Neural progenitor cell (in vitro differentiated cells): ENCODE results near the gene BMPER.
A peak's percentile ranks its signal among the peaks of the same experiment; 100 is the strongest.

Experiments used
- EZH2 ChIP-seq: fragments of 200-600 bp; sonication (generic); IDR thresholded peaks from 2 replicates; pipeline ENCODE4 v1.6.1; 2017; ENCODE audit warnings: antibody characterized with exemption, mild to moderate bottlenecking, moderate library complexity
- EZH2phosphoT487 ChIP-seq: fragments of 200-600 bp; sonication (generic); IDR thresholded peaks from 2 replicates; pipeline ENCODE4 v1.6.1; 2017; ENCODE audit warnings: antibody characterized with exemption
- TF ChIP-seq, protein P1 (sequence below): fragments of 200-600 bp; sonication (generic); IDR thresholded peaks from 2 replicates; pipeline ENCODE4 v1.5.1; 2017; ENCODE audit warnings: antibody characterized with exemption, mild to moderate bottlenecking

GRCh38 chr7:33932832-33933468 lies 27.6 kb downstream of the BMPER start:
- TF ChIP-seq EZH2 (no peak), EZH2phosphoT487 (no peak)
- TF ChIP-seq, protein P1, sequence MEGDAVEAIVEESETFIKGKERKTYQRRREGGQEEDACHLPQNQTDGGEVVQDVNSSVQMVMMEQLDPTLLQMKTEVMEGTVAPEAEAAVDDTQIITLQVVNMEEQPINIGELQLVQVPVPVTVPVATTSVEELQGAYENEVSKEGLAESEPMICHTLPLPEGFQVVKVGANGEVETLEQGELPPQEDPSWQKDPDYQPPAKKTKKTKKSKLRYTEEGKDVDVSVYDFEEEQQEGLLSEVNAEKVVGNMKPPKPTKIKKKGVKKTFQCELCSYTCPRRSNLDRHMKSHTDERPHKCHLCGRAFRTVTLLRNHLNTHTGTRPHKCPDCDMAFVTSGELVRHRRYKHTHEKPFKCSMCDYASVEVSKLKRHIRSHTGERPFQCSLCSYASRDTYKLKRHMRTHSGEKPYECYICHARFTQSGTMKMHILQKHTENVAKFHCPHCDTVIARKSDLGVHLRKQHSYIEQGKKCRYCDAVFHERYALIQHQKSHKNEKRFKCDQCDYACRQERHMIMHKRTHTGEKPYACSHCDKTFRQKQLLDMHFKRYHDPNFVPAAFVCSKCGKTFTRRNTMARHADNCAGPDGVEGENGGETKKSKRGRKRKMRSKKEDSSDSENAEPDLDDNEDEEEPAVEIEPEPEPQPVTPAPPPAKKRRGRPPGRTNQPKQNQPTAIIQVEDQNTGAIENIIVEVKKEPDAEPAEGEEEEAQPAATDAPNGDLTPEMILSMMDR, result peak; percentile 98
